HepG2 (cell line): ENCODE results near the gene RABGEF1. TPM values are rescaled to one million over a fixed set of nuclear protein-coding genes. Genes with fewer than 3 reads are reported as not detected.

Source experiments
- ATAC-seq: fragments of 200-7000 bp; cut with Tn5 transposase; 3 replicates; pipeline ENCODE4 v1.9.1; 2020; ENCODE audit warnings: mild to moderate bottlenecking, moderate library complexity
- BruUV-seq: library from RNA; stranded (reverse); fragments of 400-500 nt; replicated peaks from 2 replicates; lab custom pipeline; 2021; lab: Mats Ljungman, UMichigan
- CTCF ChIA-PET: fragments of 300-600 bp; formaldehyde crosslinking; extraction: SDS; loops from one replicate; lab custom pipeline; 2021; ENCODE audit warnings: low total read pairs, inconsistent platforms, low intra/inter-chr PET ratio; lab: Yijun Ruan, JAX
- POLR2A ChIA-PET: fragments of 350-600 bp; sonication (Branson Sonifier 250); formaldehyde crosslinking; loops from one replicate; lab custom pipeline; 2020; ENCODE audit warnings: antibody characterized with exemption, inconsistent platforms; lab: Yijun Ruan, JAX
- DNase-seq: peaks from one replicate; pipeline ENCODE4 v3.0.0-alpha.2; 2015; ENCODE audit warnings: low spot score
- FAIRE-seq: peaks from 3 replicates; lab custom pipeline; 2011; peaks lifted over from hg19 to GRCh38; lab: Jason Lieb, UNC
- H2AFZ ChIP-seq: one replicate; pipeline ENCODE4 v1.6.1; 2011; ENCODE audit warnings: low read length, inconsistent platforms
- H3K27ac ChIP-seq: fragments of 300-600 bp; 3 replicates; pipeline ENCODE4 v1.8.0; 2011; ENCODE audit warnings: mixed run types, mild to moderate bottlenecking, mixed read lengths, low read length, inconsistent platforms; ENCODE audit not compliant: insufficient read depth; ENCODE audit errors: extremely low read length
- H3K27me3 ChIP-seq, 2 experiments: fragments of 200-600 bp in 1 of 2; 2 replicates in 1 of 2; 3 replicates in 1 of 2; pipeline versions ENCODE4 v1.6.0 to v1.8.0; 2011; ENCODE audit warnings: low read length in 2 of 2, mild to moderate bottlenecking in 2 of 2, moderate library complexity in 2 of 2, inconsistent platforms in 1 of 2; ENCODE audit not compliant: insufficient read depth in 2 of 2, control insufficient read depth in 1 of 2
- H3K36me3 ChIP-seq, 2 experiments: fragments of 200-600 bp in 1 of 2; replicated peaks in 1 of 2; 2 replicates in 1 of 2; 3 replicates in 1 of 2; pipeline versions ENCODE4 v1.5.1 to v1.8.0; 2011; ENCODE audit warnings: low read length in 2 of 2, inconsistent platforms in 1 of 2; ENCODE audit not compliant: insufficient read depth in 2 of 2, control insufficient read depth in 1 of 2
- H3K4me1 ChIP-seq: 2 replicates; pipeline ENCODE4 v1.5.1; 2012; ENCODE audit warnings: low read length, inconsistent platforms; ENCODE audit not compliant: insufficient read depth
- H3K4me2 ChIP-seq: 2 replicates; pipeline ENCODE4 v1.6.0; 2011; ENCODE audit warnings: low read depth, low read length, inconsistent platforms
- H3K4me3 ChIP-seq, 3 experiments: fragments of 200-600 bp in 1 of 3; sonication (generic), shearing (Covaris generic) in 1 of 3; replicated peaks in 1 of 3; 2 replicates each; pipeline ENCODE4 v1.5.1; 2011 to 2016; ENCODE audit warnings: low read length in 3 of 3, inconsistent platforms in 2 of 3, low read depth in 2 of 3, mild to moderate bottlenecking in 2 of 3, control low read depth in 1 of 3, mixed read lengths in 1 of 3; ENCODE audit not compliant: insufficient read depth in 1 of 3
- H3K79me2 ChIP-seq: one replicate; pipeline ENCODE4 v1.6.1; 2011; ENCODE audit warnings: low read length, inconsistent platforms; ENCODE audit not compliant: insufficient read depth
- H3K9ac ChIP-seq: 2 replicates; pipeline ENCODE4 v1.6.0; 2011; ENCODE audit warnings: mild to moderate bottlenecking, low read depth, low read length, inconsistent platforms; ENCODE audit not compliant: insufficient read depth
- H3K9me3 ChIP-seq: 2 replicates; pipeline ENCODE4 v1.5.1; 2012; ENCODE audit warnings: mild to moderate bottlenecking, low read length
- H4K20me1 ChIP-seq: 2 replicates; pipeline ENCODE4 v1.6.0; 2011; ENCODE audit warnings: inconsistent platforms, mild to moderate bottlenecking, low read length, moderate library complexity; ENCODE audit not compliant: insufficient read depth
- EED ChIP-seq: sonication (generic); formaldehyde crosslinking; IDR thresholded peaks from 2 replicates; pipeline ENCODE4 v1.5.0; 2020; ENCODE audit warnings: mild to moderate bottlenecking, missing genetic modification reagents
- KLF13 ChIP-seq: sonication (generic); formaldehyde crosslinking; IDR thresholded peaks from 2 replicates; pipeline ENCODE4 v1.4.0; 2020; ENCODE audit warnings: mild to moderate bottlenecking, missing genetic modification reagents
- MAZ ChIP-seq, 2 experiments: sonication (generic) in 1 of 2; formaldehyde crosslinking in 1 of 2; IDR thresholded peaks; 2 replicates each; pipeline versions ENCODE4 v1.5.0 to v1.6.1; 2012 to 2020; ENCODE audit warnings: low read depth in 2 of 2, mild to moderate bottlenecking in 2 of 2, borderline replicate concordance in 1 of 2, improper control_type of control experiment in 1 of 2, low read length in 1 of 2, missing genetic modification reagents in 1 of 2, moderate library complexity in 1 of 2
- RARG ChIP-seq: sonication (generic); formaldehyde crosslinking; IDR thresholded peaks from 2 replicates; pipeline ENCODE4 v1.4.0; 2020; ENCODE audit warnings: low read depth, mild to moderate bottlenecking, missing genetic modification reagents
- RELA ChIP-seq: sonication (generic); formaldehyde crosslinking; IDR thresholded peaks from 2 replicates; pipeline ENCODE4 v1.4.0; 2020; ENCODE audit warnings: missing genetic modification reagents
- SIX4 ChIP-seq: sonication (generic); formaldehyde crosslinking; IDR thresholded peaks from 2 replicates; pipeline ENCODE4 v1.4.0; 2020; ENCODE audit warnings: missing genetic modification reagents
- ZEB1 ChIP-seq: IDR thresholded peaks from 2 replicates; pipeline ENCODE4 v1.6.1; 2012; ENCODE audit warnings: mild to moderate bottlenecking, low read depth, inconsistent platforms; ENCODE audit not compliant: insufficient replicate concordance
- ZNF644 ChIP-seq: IDR thresholded peaks from 2 replicates; pipeline ENCODE4 v1.6.1; 2016; ENCODE audit warnings: low read depth
- ZNF660 ChIP-seq: sonication (generic); formaldehyde crosslinking; IDR thresholded peaks from 2 replicates; pipeline ENCODE4 v1.5.1; 2020; ENCODE audit warnings: mild to moderate bottlenecking, low read depth, missing genetic modification reagents, borderline replicate concordance
- WGBS: methylation state at CpG from one replicate; pipeline ENCODE4 v1.1.6; 2017; ENCODE audit warnings: low lambda C conversion rate; 5-methylcytosine and 5-hydroxymethylcytosine counted together
- in situ Hi-C: cut with HindIII; loops from 2 replicates; pipeline ENCODE4 v1.10.0; 2017; ENCODE audit warnings: low pct_unique_long_range_greater_than_20kb; ENCODE audit not compliant: extremely low pct_ligation_motif_present
- intact Hi-C: fragments of 100-400 bp; cut with micrococcal nuclease; formaldehyde crosslinking; loops from one replicate; pipeline ENCODE4 v1.10.0; 2022; ENCODE audit not compliant: unreplicated experiment
- polyA plus RNA-seq, 8 experiments: library from polyadenylated mRNA; depleted of rRNA in 3 of 8; stranded (reverse) in 7 of 8; unstranded in 1 of 8; fragments of >200 nt; fragmentation: Illumina TruSeq in 4 of 8; extraction: Trizol in 4 of 8; gene quantifications; 2 replicates each; pipeline versions ENCODE4 v1.2.1 to v1.2.3, GENCODE V29; 2011 to 2016; ENCODE audit warnings: low read depth in 4 of 8, missing spikeins in 1 of 8, mixed read lengths in 1 of 8; ENCODE audit not compliant: insufficient read depth in 1 of 8
- total RNA-seq, 5 experiments: library from RNA; depleted of rRNA; stranded (reverse); fragments of >200 nt; fragmentation: Illumina TruSeq; extraction: Trizol; gene quantifications; 2 replicates each; pipeline ENCODE4 v1.2.3, GENCODE V29; 2016; ENCODE audit warnings: low read depth in 1 of 5

RABGEF1 gene
- total and polyA plus RNA-seq, 2 of the 13 experiments (the other 11 are each of a cell fraction or from before 2014, with no cell fraction given) = 22.7 to 35.3 TPM

DNA sequence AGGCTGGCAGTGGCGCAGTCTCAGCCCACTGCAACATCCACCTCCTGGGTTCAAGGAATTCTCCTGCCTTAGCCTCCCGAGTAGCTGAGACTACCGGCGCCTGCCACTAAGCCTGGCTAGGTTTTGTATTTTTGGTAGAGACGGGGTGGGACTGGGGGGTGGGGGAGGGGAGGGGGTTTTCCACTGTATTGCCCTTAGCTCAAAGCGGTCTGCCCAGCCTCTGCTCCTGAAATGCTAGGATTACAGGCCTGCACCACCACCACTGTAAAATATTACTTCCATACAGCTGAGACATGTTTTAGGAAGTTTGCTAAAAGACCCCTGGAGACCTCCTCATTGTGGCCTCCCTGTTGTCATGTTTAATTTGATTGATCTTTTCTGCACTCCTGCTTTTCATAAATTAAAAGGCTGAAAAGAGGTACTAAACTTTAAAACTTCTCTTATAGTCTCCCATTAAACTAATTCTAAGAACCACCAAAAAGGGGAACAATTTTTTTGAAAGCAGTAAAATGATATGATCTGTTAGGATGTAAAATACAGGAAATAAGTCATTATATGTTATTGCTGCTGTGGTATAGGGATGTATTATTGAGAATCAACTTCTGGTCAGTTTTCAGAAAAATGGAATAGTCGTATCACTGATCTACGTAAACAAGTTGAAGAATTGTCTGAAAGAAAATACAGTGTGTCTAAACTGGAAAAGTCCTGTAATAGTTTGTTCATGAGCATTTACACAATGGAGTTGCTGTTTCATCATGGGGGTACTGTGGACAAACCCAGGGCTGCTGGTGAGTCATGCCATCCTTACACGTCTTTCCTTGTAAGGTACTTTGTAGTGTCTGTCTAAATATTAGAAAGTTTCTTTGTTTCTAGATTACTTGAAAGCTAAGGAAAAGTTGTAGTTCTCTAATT is 107.6 kb downstream of the RABGEF1 start (continued):
- TF ChIP-seq KLF13 (no peak), ZNF644 (no peak), MAZ (IDR thresholded peaks at IDR 0.05; ENCODE audit: borderline replicate concordance, low read depth, low read length) (no peak), MAZ (CRISPR knock-in tag; IDR thresholded peaks at IDR 0.05; ENCODE audit: low read depth) (no peak)

DNA sequence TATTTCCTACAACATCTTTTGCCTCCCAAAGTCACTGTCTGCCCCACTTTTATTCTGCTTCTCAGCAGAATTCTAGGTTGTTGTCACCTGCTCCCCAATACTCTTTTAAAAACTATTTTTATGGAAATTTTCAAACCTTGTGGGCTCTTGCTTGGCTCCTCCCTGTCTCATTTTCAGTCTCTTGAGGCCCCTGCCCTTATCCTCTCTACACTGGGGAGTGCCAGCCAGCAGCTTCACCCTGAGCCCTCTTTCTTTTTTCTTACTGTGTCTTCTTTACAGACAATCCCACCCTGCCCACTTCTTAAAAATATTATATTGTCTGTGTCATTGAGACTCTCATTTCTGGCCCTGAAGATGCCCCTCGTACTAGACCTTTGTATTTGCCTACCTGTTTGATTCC is 118.8 kb downstream of the RABGEF1 start:
- POLR2A ChIA-PET = no interaction called here

More for the DNA sequence above, 118.8 kb downstream of the RABGEF1 start:
- H3K4me3 ChIP-seq = no peak overlapping the region
- peaks cover 13 to 50% of the 10 kb centered on the region in 2 experiments for H3K36me3 ChIP-seq
- in situ Hi-C loops (no loop called here), intact Hi-C loops (no loop called here)
- CTCF ChIA-PET = no interaction called here
- H3K27me3 ChIP-seq = no peaks in the 10 kb centered on the region
- no peak overlapping the region for H3K4me2 ChIP-seq
- no peak overlapping the region for H2AFZ ChIP-seq
- 96% methylated on average over 1 of the region's 1 CpG for WGBS
- H4K20me1 ChIP-seq = no peaks in the 10 kb centered on the region
- no peak for DNase-seq
- no peak for ATAC-seq
- H3K4me1 ChIP-seq = no peaks in the 10 kb centered on the region
- no peak for TF ChIP-seq SIX4 (CRISPR knock-in tag)
- TF ChIP-seq ZNF660 (CRISPR knock-in tag) = no peak
- no peak for TF ChIP-seq EED (CRISPR knock-in tag)
- no peak for TF ChIP-seq ZEB1
- TF ChIP-seq RELA (CRISPR knock-in tag) = no peak
- no peak for TF ChIP-seq RARG (CRISPR knock-in tag)
- no peaks in the 10 kb centered on the region for H3K9me3 ChIP-seq
- no TSS peak for BruUV-seq
- no peak overlapping the region for H3K27ac ChIP-seq
- no peaks in the 10 kb centered on the region for H3K79me2 ChIP-seq
- no peak for FAIRE-seq
- no peak overlapping the region for H3K9ac ChIP-seq
